Measurements from ENCODE around the gene ATP9B.

The ATP9B gene

DNA sequence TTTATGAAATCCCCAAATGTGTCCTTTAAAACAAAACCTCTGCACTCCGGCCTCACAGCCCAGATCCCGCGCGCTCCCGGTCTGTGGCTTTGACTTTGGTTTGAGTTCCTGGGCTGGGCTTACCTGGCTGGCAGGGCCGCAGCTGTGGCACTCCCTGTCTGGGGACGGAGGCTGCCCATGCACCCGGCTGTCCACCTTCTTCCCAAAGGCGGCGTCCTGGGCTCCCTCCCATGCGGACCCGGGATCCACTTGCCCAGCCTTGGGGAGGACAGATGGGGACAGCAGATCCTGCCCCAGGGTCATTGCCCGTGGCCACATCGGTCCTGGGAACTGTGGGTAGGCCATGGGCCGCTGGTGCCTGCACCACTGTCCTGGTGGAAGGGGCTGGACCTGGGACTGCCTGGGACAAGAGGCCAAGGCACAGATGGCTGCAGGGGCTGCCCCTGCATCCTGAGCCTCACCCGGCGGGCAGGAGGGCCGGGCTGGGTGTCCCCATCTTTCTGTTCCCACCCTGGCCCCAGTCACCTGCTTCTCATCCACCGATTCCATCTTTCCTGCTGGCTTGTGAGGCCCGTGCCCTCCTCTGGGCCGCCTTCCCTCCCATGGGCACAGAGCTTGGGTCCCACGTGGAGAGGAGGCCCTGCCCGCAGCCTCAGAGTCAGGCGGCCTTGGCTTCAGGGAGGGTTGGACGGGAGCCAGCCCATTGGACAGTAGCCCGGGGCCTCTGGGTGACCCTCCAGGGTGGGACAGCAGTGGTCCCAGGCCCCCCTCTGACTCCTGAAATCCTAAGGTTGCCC lies 354.2 kb downstream of the ATP9B start:
- peak in 1 of 51 donors; percentile 17 for DNase-seq

DNA sequence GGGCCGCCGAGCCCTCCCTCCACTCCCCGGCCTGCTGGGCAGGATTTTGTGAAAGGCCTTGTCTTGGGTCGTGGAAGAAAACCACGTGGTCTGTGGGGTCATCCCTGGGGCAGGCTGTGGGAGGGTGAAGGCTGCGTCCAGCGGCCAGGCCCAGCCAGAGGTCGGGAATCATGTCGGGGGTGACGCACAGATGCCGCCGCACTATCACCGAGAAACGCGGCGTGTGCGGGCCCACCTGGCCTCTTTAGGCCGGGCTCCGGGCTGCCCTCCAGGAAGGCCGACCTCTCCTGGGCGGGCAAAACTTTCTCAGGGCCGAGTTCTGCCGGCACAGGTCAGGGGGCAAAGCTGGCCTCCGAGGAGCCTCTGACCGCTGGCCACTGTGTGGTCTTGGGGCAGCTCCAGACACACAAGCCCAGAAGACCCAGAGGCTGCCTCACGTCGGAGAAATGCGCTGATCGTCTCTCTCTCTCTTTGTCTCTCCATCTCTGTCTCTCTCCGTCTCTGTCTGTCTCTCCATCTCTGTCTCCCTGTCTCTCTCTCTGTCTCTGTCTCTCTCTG lies 354.9 kb downstream of the ATP9B start:
- DNase-seq: no peak

DNA sequence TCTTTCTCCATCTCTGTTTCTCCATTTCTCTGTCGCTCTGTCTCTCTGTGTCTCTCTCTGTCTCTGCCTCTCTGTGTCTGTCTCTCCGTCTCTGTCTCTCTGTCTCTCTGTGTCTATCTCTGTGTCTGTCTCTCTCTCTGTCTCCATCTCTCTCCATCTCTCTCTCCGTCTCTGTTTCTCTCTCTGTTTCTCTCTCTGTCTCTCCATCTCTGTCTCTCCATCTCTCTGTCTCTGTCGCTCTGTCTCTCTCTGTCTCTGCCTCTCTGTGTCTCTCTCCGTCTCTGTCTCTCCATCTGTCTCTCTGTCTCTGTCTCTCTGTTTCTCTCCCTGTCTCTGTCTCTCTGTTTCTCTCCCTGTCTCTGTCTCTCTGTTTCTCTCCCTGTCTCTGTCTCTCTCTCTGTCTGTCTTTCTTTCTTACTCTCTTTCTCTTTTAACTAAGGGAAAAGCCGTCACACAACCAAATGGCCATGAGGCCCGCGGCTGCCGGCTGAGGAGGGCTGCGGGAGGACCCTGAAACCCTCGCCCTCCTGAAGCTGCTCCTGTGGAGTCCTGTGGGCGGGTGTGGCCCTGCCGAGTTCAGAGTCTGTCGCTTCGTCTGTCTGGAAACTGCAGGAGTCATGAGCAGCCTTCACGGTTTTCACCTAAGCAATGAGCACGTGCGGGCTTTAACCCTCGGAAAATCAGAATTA lies 355.8 kb downstream of the ATP9B start:
- no peak for DNase-seq

DNA sequence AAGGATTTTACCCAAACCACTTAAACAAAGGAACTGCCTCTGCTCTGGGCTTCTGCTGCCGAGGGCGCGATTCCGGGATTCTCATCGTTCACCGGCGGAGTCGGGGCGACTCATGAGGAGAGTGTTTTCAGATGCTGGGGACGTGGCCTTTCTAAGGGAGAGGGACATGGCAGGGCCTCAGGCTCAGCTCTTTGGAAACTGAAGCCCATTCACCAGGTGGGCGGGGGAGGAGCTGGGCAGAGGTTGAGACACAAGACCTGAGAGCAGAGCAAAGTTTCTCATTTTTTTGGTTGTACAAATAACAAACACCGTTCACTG lies 356.3 kb downstream of the ATP9B start:
- DNase-seq: no peak

GRCh38 chr18:79426376-79427300 lies 357.4 kb downstream of the ATP9B start:
- DNase-seq: no peak

DNA sequence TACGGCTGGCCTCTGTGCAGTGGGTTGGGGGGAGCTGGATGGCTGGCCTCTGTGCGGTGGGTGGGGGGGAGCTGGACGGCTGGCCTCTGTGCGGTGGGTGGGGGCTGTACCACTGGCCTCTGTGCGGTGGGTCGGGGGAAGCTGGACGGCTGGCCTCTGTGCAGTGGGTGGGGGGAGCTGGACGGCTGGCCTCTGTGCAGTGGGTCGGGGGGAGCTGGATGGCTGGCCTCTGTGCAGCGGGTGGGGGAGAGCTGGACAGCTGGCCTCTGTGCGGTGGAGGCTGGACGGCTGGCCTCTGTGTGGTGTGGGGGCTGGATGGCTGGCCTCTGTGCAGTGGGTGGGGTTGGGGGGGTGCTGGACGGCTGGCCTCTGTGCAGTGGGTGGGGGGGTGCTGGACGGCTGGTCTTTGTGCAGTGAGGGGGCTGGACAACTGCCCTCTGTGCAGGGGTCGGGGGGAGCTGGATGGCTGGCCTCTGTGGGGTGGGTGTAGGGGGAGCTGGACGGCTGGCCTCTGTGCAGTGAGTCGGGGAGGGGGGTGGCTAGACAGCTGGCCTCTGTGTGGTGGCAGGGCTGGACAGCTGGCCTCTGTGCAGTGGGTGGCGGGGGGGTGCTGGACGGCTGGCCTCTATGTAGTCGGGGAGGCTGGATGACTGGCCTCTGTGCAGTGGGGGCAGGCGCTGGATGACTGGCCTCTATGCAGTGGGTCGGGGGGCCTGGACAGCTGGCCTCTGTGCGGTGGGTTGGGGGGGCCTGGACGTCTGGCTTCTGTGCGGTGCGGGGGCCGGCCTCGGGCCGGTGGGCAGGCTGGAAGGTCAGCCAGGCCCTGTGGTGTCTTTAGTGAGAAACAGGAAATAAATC lies 358.4 kb downstream of the ATP9B start:
- no peak for DNase-seq

All from hypothalamus (tissue), 51 donors.